KG1 (cell line): ENCODE results near the gene ZBTB16.
"Not testable (repeated sequence)": the region's sequence is repeated elsewhere in the genome, so short reads cannot be mapped to it uniquely, and the experiment has no call there.

Experiments used
- DNase-seq: peaks from one replicate; lab custom pipeline; 2025; lab: John Stamatoyannopoulos, UW

ZBTB16 gene

GRCh38 chr11:114042234-114042633 lies 17.3 kb upstream of the ZBTB16 start:
- no peak for DNase-seq

DNA sequence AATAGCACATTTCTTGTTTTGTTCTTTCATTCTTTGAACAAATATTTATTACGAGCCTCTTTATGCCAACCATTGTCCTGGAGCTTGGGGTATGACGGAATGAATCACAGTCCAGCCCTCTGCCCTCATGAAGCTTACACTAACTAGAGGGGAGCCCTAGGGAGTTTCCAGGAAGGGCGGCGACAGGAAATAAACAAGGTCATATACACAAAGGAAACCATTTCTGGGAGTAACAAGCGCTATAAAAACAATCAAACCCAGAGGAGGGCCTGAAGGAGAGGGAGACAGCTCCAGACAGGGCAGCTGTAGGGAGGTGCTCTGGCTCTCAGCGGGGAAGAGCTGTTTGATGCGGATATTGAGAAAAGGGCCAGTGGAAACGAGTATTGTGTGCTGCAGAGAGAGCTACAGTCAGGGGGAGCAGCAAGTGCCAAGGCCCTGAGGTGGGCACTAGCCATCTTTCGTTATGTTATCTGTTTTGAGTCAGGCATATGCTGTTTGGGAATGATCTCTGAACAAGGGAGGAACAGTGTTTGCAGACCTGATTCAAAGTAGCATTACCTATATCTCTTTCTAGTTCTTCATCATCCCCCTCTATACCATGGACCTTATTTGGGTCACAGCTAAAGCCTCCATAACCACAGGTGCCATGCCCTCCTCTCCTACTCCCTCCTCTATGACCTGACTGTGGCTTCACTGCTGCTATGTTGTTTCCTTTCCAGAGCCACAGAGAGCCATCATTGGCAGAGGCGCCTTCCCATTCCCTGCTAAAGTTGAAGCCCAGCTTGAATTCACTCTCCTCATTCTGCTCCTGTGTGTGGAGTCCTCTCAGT lies 15.3 kb upstream of the ZBTB16 start:
- DNase-seq = no peak

- DNase-seq = no peak
Measured at GRCh38 chr11:114047327-114047726, 12.2 kb upstream of the ZBTB16 start.

DNA sequence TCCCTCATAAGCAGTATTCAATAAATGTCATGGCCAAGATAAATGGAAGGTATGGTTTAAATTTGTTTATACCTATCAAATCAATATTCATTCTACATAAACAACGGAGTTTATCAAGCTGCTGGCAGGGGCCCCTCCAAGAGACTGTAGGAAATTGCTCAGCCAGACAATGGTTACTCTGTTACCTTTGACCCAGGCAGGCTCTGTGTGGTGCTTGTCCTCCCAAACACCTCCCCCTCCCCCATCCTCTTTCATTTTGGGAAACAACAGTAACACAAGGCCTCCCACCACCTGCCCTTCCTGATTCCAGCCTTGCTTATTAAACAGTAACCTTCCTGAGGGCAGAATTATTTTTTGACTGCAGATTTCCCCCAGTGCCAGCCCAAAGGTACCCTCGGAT lies 10.5 kb upstream of the ZBTB16 start:
- DNase-seq = no peak

DNA sequence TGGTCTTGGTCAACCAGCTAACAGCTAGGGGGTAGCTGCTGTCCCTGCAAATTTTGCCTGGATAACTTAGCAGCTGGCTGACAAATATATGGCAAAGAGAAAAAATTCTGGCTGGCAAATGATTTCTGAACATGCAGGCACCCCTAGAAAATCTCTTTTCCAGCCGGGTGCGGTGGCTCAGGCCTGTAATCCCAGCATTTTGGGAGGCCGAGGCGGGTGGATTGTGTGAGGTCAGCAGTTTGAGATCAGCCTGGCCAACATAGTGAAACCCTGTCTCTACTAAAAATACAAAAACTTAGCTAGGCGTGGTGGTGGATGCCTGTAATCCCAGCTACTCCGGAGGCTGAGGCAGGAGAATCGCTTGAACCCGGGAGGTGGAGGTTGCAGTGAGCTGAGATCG lies 9.7 kb upstream of the ZBTB16 start:
- not testable (repeated sequence) for DNase-seq

- DNase-seq = no peak
Measured at GRCh38 chr11:114050258-114050927, 9.1 kb upstream of the ZBTB16 start.

DNA sequence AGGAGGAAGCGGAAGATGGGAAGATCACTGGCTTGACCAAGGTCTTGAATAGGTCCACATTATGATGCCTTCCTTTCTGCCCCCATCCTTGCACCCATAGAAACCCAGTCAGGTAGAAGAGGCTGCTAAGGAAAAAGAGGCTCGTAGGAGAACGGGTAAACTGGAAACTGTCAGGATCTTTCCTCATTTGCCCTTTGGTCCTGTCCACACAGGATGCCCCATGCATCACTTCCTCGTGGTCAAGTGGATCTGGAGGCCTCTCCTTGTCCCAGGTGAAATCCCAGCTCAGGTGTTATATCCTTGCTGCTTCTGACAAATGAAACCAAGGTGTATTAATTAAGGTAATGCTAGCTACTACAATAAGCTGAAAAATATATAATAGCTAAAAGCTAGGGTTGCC lies 8.0 kb upstream of the ZBTB16 start:
- DNase-seq = no peak

- no peak for DNase-seq
Measured at GRCh38 chr11:114052160-114052559, 7.4 kb upstream of the ZBTB16 start.

DNA sequence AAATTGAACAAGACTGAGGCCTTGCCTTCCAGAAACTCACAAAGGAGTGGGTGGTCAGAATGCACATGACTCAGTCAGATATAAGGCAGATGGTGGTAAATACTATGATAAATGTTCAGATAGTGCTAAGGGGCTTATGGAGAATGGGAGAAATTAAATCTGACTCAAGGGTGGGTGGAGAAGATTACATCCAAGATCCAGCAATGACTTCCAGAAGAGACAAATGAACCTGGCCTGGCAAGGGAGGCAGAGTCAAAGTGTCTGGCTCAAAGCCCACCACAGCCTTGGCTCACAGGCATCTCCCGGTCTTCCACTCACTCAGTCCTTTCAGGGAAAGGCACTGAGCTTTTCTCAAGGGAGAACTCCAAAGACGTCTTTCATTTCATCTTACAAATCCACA lies 6.1 kb upstream of the ZBTB16 start:
- no peak for DNase-seq

DNA sequence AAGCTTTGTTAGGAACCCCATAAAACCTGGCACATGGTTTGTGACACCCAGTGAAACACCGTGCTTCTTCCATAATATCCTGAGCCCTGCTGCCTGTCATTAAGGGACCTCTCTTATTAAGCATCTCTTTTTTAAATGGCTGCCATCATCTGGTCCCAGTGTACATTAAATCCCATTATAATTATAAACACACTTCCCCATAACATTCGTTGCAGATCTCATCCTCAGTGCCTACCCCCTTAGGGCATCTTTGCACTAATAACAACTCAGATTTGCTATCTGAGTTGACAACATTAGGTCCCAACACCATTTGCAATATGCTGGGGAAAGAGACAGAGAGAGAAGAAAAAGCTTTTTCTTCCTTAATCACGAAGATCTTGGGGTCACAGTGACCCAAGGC lies 4.7 kb upstream of the ZBTB16 start:
- DNase-seq = no peak

- DNase-seq = no peak
Measured at GRCh38 chr11:114056409-114056808, 3.1 kb upstream of the ZBTB16 start.

DNA sequence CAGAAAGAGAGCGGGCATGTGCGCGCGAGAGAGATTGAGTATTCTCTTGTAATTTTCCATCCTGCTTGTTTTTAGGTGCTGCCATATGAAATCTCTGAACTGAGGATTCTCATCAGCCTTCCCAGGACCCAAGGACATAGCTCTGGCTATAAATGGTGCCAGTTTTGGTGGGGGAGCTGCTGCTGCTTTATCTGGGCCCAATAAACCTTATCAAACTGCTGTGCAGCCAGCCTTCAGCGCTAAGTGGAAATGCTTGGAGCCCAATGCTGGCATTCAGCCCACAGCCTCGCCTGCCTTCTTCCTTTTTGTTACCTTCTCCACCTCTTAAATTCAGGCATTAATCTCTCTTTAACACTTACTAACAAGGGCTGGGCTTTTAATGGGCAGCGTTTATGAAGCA lies 2.4 kb upstream of the ZBTB16 start:
- no peak for DNase-seq

- no peak for DNase-seq
Measured at GRCh38 chr11:114057605-114058004, 1.9 kb upstream of the ZBTB16 start.

GRCh38 chr11:114058026-114058706 lies 1.3 kb upstream of the ZBTB16 start:
- no peak for DNase-seq

DNA sequence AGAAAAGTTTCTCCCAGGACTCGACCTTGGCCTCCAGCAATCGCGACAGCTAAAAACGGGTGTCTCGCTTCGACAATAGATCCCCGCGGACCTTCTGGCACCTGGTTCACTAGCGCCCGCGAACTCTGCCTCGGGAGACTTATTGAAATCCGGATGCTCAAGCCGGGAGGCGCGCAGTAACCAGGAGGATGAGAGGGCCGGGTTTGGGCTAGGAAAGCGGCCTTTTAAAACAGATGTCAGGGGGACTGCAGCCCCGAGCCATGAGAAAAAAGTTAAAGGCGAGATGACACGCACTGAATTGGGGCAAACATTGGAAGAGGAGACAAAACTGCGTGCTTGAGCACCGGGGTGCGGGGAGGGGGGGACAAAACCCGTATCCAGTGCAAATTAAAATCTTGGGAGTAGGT lies 637 bp upstream of the ZBTB16 start:
- no peak for DNase-seq

DNA sequence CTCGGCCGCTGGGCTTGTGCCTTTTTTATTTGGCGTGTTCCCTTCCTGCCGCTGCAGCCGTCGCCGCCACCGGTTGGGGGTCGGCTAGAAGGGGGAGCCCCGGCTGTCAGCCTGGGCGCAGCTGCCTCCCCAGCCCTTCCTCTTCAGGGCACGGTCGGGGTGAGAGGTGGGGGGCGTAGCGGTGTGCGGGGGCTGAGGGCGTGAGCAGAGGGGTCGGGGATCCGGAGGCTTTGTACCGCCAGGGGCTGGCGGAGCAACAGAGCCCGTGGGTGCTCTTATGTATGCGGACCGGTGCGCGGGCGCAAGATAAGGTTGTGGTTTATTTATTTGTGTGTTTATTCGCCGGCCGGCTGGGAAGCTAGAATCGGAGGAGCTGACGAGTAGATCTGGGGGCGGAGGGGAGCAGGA lies 477 bp downstream of the ZBTB16 start:
- DNase-seq = no peak

- DNase-seq = peak; percentile 53
Measured at GRCh38 chr11:114060392-114061047, 1.0 kb downstream of the ZBTB16 start.

DNA sequence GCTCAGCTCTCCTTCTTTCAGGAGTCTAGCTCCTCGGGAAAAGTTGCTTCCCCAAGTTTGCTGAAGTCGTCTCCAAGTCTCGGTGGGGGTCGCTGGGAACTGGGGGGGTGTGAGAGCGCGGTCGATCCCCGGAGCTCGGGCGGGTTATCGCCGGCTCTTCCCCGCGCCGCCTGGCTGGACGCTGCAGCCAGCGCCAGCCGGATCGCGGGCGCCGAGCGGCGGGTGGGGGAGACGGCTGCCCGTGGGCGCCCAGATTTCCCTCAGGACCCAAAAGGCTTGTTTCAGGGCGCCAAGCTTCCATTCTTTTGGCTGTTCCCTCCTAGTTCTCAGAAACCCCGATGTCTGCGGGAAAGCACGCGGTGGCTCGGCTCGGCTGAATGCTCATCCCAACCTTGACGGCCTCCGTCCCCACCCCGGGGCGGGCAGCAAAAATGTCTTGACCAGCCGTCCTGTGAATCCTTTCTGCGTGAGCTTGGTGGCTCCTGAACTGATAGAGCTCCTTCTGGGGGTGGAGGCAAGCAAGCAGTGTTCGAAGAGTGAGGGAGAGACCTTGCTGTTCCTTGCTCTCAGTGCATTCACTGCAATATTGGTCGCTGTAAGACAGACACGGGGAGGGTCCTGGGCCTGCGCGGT lies 1.7 kb downstream of the ZBTB16 start:
- peak; percentile 52 for DNase-seq

- DNase-seq = no peak
Measured at GRCh38 chr11:114061681-114062049, 2.2 kb downstream of the ZBTB16 start.

GRCh38 chr11:114062272-114062671 lies 2.8 kb downstream of the ZBTB16 start:
- no peak for DNase-seq

GRCh38 chr11:114063149-114063828 lies 3.8 kb downstream of the ZBTB16 start:
- DNase-seq = no peak

DNA sequence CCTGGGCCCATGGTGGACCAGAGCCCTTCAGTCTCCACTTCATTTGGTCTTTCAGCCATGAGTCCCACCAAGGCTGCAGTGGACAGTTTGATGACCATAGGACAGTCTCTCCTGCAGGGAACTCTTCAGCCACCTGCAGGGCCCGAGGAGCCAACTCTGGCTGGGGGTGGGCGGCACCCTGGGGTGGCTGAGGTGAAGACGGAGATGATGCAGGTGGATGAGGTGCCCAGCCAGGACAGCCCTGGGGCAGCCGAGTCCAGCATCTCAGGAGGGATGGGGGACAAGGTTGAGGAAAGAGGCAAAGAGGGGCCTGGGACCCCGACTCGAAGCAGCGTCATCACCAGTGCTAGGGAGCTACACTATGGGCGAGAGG lies 4.3 kb downstream of the ZBTB16 start:
- no peak for DNase-seq
